ENCODE data around the gene CRYL1.

The CRYL1 gene

GRCh38 chr13:20362484-20363041 lies 163.1 kb downstream of the CRYL1 start:
- no peak for DNase-seq

GRCh38 chr13:20360835-20361412 lies 164.7 kb downstream of the CRYL1 start:
- no peak for DNase-seq

GRCh38 chr13:20360041-20360491 lies 165.6 kb downstream of the CRYL1 start:
- no peak for DNase-seq

- DNase-seq: no peak
These were observed 166.3 kb downstream of the CRYL1 start for GRCh38 chr13:20359335-20359734.

GRCh38 chr13:20358022-20358421 lies 167.6 kb downstream of the CRYL1 start:
- no peak for DNase-seq

- no peak for DNase-seq
These were observed 169.2 kb downstream of the CRYL1 start for GRCh38 chr13:20356444-20356843.

- no peak for DNase-seq
These were observed 170.9 kb downstream of the CRYL1 start for GRCh38 chr13:20354722-20355121.

GRCh38 chr13:20353973-20354372 lies 171.7 kb downstream of the CRYL1 start:
- DNase-seq: no peak

Data from NCI-H526 treated with DMSO at 0.1 percent for 48 hours (cell line).